Muscle layer of duodenum (tissue), 2 donors: ENCODE results near the gene NPDC1.

Experiments
- H3K27ac ChIP-seq: one replicate; pipeline ENCODE4 v1.7.0; 2013; ENCODE audit warnings: mild to moderate bottlenecking, low read length
- H3K27me3 ChIP-seq: one replicate; pipeline ENCODE4 v1.7.0; 2013; ENCODE audit warnings: low read depth, mild to moderate bottlenecking, control low read depth, low read length
- H3K36me3 ChIP-seq, 2 donors: one replicate each; pipeline ENCODE4 v1.7.0; 2013; ENCODE audit warnings: low read length in 2 of 2, control low read depth in 1 of 2, mild to moderate bottlenecking in 1 of 2; ENCODE audit not compliant: insufficient read depth in 2 of 2, control insufficient read depth in 1 of 2
- H3K4me1 ChIP-seq, 2 donors: one replicate each; pipeline ENCODE4 v1.7.0; 2013; ENCODE audit warnings: low read length in 2 of 2, mild to moderate bottlenecking in 2 of 2, control low read depth in 1 of 2, moderate library complexity in 1 of 2; ENCODE audit not compliant: insufficient read depth in 2 of 2, control insufficient read depth in 1 of 2
- H3K4me3 ChIP-seq, 2 donors: one replicate each; pipeline ENCODE4 v1.7.0; 2013; ENCODE audit warnings: low read length in 2 of 2, low read depth in 1 of 2, mild to moderate bottlenecking in 1 of 2
- H3K9me3 ChIP-seq, 2 donors: one replicate each; pipeline ENCODE4 v1.7.0; 2013; ENCODE audit warnings: low read length in 2 of 2, control low read depth in 1 of 2, mild to moderate bottlenecking in 1 of 2; ENCODE audit not compliant: control insufficient read depth in 1 of 2
- donor health status: healthy.

Gene NPDC1

DNA sequence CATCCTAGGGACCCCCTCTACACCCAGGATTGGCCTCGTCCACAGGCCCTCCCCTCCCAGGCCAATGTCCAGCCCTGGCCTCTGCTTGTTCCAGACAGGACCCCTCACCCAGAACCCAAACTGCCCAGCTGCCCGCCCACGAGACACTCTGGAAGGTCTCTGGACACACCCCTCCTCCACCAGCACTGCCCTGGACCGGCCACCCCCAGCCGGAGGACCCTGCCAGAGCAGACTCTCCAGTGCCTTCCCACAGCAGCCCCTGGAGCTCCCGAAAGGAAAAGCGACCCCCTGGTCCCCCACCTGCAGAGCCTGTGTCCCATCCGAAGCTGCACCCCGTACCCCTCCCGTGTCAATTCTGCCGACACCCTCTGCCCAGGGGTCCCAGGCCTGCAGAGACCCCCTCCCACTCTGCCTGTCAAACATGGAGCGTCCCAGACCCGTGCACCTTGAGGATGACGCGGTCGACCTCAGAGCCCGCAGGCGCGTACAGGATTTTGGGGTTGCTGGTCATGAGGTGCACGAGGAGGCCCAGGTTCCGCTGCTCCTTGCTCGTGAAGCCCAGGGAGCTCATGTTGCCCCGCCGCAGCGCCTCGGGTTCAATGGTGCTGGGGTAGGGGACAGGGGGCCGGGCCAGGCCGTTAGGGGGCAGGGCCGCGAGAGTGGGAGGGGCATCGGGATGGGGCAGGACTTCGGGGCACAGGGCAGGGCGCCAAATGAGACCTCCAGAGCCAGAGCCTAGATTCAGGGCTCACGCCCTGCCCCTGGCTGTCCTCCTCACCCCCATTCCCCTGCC is 25.9 kb downstream of the NPDC1 start:
- H3K9me3 ChIP-seq, result no peaks in the 10 kb centered on the region
- no peak overlapping the region for H3K4me3 ChIP-seq
- H3K36me3 ChIP-seq, result peaks cover 0 to 45% of the 10 kb centered on the region in 2 donors
- H3K27me3 ChIP-seq, result no peaks in the 10 kb centered on the region
- no peaks in the 10 kb centered on the region for H3K4me1 ChIP-seq
- no peak overlapping the region for H3K27ac ChIP-seq

DNA sequence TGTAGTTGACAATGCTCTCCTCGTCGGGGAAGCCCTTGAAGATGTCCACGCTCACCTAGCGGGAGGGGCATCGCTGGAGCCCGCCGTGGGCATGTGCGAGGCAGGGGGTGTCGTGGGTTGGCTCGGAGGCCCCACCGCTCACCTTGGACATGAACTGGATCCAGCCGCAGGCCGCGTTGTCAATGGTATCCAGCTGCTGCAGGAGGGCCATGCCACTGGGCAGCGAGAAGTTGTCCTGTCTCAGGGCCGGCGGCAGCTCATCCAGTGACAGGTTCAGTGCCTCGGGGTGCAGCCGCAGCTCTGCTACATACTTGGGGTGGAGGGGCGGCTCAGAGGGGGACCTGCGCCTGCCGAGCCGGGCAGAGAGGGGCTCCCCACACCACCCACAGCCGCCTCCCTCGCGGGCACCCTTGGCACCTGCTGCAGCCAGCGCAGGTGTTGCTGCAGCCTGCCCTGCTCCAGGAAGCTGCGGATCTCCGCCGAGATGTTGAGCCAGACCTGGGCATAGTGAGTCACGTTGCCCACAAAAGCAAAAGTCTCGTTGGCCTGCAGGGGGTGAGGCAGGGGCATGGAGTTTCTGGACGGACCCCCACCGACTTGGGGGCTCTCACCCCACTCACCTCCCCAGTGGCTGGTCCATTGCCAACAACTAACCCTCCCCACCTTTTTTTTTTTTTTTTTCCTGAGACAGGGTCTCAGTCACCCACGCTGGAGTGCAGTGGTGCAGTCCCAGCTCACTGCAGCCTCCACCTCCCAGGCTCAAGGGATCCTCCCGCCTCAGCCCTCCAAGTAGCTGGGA is 27.0 kb downstream of the NPDC1 start:
- peaks cover 0 to 56% of the 10 kb centered on the region in 2 donors for H3K36me3 ChIP-seq

DNA sequence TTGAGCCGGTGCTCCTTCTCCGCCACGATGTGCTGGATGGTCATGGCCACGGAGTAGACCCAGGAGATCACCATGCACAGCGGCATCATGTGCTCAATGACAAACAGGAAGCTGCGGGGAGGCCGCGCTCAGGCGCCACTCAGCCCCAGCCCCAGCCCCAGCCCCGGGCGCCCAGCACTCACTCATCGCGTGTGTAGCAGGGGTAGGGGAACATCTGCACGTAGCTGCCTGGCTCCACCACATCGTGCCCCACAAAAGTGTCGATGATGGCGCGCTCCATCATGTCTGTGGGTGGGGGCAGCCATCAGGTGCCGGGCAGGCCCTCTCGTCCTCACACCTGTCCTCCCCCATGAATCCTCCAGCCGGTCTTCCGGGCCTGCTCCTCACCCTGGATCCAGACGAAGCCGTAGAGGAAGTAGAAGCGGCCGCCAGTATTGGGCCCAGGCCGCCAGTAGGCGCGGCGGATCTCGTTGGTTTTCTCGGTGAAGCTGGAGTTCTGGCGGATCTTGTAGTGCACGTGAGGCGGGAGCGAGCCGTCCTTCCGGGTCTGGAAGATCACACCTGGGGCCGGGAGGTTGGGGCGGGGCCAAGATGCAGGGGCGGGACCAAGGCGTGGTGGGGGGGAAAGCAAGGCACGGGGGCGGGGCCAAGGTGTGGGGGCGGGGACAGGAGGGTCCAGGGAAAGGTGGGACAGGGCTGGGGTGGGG is 28.0 kb downstream of the NPDC1 start:
- H3K27ac ChIP-seq, result no peak overlapping the region
- H3K36me3 ChIP-seq, result peaks cover 0 to 62% of the 10 kb centered on the region in 2 donors
- H3K4me3 ChIP-seq, result no peak overlapping the region
- H3K27me3 ChIP-seq, result no peaks in the 10 kb centered on the region
- H3K4me1 ChIP-seq, result no peaks in the 10 kb centered on the region
- no peaks in the 10 kb centered on the region for H3K9me3 ChIP-seq

More for the DNA sequence above, 27.0 kb downstream of the NPDC1 start:
- Histone ChIP-seq H3K9me3 (no peaks in the 10 kb centered on the region), H3K4me3 (no peak overlapping the region), H3K4me1 (no peaks in the 10 kb centered on the region), H3K27me3 (no peaks in the 10 kb centered on the region), H3K27ac (no peak overlapping the region)

DNA sequence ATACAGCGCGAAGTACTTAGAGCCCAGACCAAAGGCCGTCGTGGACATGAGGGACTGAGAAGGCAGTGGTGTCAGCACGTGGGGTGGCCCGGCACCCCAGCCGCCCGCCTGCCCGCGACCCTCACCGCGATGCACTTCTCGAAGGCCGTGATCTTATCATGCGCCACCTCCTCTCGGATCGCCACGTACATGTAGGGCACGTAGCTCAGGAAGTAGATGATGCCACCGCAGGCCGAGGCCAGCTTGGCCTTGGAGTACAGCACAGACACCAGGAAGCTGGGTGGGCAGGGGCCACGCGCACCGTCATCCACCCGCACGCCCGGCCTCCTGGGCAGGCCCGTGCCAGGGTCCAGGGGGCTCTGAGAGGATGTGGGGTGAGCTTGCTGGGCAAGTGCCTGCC is 28.9 kb downstream of the NPDC1 start:
- H3K9me3 ChIP-seq, result no peaks in the 10 kb centered on the region
- peaks cover 0 to 71% of the 10 kb centered on the region in 2 donors for H3K36me3 ChIP-seq
- no peak overlapping the region for H3K4me3 ChIP-seq
- H3K27ac ChIP-seq, result no peak overlapping the region
- no peaks in the 10 kb centered on the region for H3K4me1 ChIP-seq
- H3K27me3 ChIP-seq, result no peaks in the 10 kb centered on the region

DNA sequence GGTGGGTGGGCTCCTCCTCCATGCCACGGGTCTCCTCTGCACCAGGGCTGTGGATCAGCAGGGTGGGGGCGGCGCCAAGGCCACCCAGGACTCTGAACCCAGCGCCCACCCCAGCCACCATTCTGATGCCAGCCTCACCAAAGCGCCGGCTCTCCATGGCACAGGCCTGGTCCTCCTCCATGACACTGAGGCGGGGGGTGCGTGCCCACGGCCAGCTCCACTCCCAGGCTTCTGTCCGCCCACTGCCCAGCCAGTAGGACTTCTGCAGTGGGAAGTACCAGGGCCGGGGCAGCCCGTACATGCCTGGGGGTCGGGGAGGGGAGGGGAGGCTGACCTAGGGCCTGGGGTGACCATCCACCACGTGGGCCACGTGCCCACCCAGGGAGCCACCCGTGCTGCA is 29.5 kb downstream of the NPDC1 start:
- Histone ChIP-seq H3K9me3 (no peaks in the 10 kb centered on the region), H3K4me1 (no peaks in the 10 kb centered on the region), H3K4me3 (no peak overlapping the region), H3K36me3 (peaks cover 0 to 76% of the 10 kb centered on the region in 2 donors), H3K27ac (no peak overlapping the region), H3K27me3 (no peaks in the 10 kb centered on the region)

DNA sequence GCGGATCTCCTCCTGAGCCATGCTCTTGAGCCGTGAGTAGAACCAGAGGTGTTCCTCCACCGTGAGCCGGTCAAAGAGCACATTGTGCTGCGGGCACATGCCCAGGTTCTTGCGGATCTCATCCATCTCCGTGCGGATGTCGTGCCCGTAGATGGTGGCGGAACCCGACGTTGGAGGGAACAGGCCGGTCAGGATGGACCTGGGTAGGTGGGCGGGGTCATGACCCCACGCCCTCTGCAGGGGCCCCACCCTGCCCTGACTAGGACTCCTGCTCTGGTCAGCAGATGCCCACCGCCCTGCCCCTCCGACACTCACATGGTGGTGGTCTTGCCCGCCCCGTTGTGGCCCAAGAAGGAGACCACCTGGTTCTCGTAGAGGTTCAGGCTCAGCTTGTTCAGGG is 30.0 kb downstream of the NPDC1 start:
- Histone ChIP-seq H3K4me1 (no peaks in the 10 kb centered on the region), H3K27me3 (no peaks in the 10 kb centered on the region), H3K36me3 (peaks cover 0 to 77% of the 10 kb centered on the region in 2 donors), H3K9me3 (no peaks in the 10 kb centered on the region), H3K27ac (no peak overlapping the region), H3K4me3 (no peak overlapping the region)

DNA sequence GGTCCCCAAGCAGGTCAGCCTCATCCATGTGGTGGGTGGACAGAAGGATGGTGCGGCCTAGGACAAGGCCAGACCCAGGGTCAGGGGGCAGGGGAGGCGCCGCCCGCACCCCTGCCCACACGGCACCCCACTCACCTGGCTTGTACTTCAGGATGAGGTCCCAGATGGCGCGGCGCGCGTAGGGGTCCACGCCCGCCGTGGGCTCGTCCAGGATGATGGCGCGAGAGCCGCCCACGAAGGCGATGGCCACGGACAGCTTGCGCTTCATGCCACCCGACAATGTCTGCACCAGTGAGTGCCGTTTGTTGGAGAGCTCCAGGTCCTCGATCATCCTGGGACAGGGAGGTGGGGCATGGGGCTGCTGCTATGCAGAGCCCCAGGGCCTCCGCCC is 30.4 kb downstream of the NPDC1 start:
- Histone ChIP-seq H3K36me3 (peaks cover 0 to 74% of the 10 kb centered on the region in 2 donors), H3K27ac (no peak overlapping the region), H3K27me3 (no peaks in the 10 kb centered on the region), H3K9me3 (no peaks in the 10 kb centered on the region), H3K4me3 (no peak overlapping the region), H3K4me1 (no peaks in the 10 kb centered on the region)

DNA sequence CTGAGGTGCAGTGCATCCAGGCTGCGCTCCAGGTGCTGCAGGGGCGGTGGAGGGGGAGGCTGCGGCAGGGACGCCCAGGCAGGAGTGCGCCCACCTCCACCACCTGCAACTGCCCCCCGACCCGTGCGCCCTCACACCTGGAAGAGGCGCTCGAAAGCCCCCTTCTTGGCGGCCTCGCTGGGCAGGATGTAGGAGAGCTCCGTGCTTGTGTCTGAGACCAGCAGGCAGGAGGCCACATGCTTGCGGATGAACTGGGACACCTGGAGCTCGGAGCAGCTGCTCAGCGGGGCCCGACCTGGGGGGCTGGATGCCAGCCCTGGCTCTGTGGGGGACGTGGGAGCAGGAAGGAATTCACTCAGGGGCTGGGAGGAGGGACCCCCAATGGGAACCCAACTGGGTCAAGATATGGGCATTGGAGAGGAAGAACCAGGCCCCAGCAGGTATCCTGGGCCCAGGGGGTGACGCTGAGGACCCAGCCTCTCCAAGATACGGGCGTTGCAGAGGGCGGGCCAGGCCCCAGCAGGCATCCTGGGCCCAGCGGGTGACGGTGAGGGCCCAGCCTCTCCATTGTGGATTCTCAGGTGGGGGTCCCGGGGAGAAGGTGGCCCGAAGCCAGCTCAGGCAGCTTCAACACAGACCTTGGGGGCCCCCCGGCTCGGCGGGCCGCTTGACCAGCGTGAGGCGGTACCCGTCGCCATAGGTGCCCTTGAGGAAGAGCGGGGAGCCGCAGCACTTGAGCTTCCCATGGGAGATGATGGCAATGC is 31.0 kb downstream of the NPDC1 start:
- Histone ChIP-seq H3K27ac (no peak overlapping the region), H3K4me1 (no peaks in the 10 kb centered on the region), H3K9me3 (no peaks in the 10 kb centered on the region), H3K4me3 (no peak overlapping the region), H3K27me3 (no peaks in the 10 kb centered on the region), H3K36me3 (peaks cover 0 to 70% of the 10 kb centered on the region in 2 donors)

DNA sequence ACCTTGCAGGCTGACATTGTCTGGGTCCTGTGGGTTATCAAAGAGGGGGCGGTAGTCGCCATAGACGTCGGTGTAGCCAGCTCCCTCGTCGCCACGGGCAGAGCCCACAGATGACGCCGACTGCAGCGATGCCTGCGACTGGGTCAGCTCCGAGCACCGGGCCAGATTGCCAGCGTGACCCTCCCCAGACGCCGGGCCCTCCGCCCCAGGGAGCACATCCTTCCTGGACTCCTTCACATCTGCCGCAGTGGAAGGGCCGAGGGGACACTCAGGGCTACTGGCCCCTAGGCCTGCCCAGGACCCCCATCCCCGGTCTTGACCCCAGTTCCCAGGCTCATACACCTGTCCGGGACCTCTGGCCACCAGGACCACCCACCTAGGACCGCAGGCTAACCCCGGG is 31.8 kb downstream of the NPDC1 start:
- no peak overlapping the region for H3K4me3 ChIP-seq
- H3K27me3 ChIP-seq, result no peaks in the 10 kb centered on the region
- no peaks in the 10 kb centered on the region for H3K9me3 ChIP-seq
- H3K36me3 ChIP-seq, result peaks cover 0 to 76% of the 10 kb centered on the region in 2 donors
- no peak overlapping the region for H3K27ac ChIP-seq
- H3K4me1 ChIP-seq, result no peaks in the 10 kb centered on the region

DNA sequence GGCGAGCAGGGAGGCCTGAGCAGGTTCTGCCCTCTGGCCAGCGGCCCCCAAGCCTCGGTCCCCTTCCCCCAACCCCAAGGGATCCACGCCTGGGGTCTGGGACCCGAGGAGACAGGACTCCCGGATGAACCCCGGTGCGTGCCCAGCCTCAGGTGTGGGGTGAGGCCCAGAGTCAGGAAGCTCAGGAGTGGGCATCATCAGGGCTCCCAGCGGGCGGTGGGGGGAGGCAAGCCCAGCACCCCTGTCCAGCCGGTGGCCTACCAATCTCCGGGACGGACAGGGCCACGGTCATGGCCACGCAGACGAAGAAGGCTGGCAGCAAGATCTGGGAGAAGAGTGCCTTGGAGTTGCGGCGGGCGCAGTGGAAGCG is 32.4 kb downstream of the NPDC1 start:
- Histone ChIP-seq H3K36me3 (peaks cover 0 to 79% of the 10 kb centered on the region in 2 donors), H3K27me3 (no peaks in the 10 kb centered on the region), H3K27ac (no peak overlapping the region), H3K4me1 (no peaks in the 10 kb centered on the region), H3K4me3 (no peak overlapping the region), H3K9me3 (no peaks in the 10 kb centered on the region)
